Daoy (cell line): ENCODE measurements around the gene ZNF415. TPM values are rescaled to one million over a fixed set of nuclear protein-coding genes. Genes with fewer than 3 reads are reported as not detected.
A peak's percentile ranks its signal among the peaks of the same experiment; 100 is the strongest.
"Not testable (repeated sequence)": the region's sequence is repeated elsewhere in the genome, so short reads cannot be mapped to it uniquely, and the experiment has no call there.

Source experiments
- DNase-seq: peaks from one replicate; pipeline ENCODE4 v3.0.0-alpha.2; 2015; ENCODE audit warnings: low read depth
- total RNA-seq: library from RNA; depleted of rRNA; stranded (reverse); fragments of >200 nt; shearing (Covaris generic); gene quantifications from 2 replicates; pipeline ENCODE4 v1.2.3, GENCODE V29; 2014

The ZNF415 gene
- total RNA-seq, 1 experiment from 2014 or later: 8.7 TPM

DNA sequence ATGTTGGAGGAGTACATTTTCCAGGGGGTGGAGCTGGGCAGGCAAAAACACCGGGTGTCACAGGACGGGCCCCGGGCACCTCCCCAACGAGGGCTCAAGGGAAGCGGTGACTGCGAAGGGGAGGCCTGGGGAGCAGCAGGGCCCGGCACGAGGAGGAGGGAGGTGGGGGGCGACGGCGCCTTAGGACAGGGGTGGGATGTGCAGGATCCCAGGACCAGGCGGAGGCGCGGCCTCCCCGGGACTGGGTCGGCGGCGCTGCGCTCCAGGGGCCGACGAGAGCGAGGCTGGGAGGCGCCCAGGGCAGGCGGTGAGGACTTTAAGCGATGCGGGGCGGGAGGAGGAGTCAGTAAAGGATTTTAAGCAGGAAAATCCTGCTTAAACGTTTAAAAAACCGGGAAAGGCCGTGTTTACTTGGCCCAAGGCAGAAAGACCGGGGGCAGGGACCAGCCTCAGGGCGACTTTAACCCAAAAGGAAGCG, 29.9 kb downstream of the ZNF415 start:
- DNase-seq: peak; percentile 41

DNA sequence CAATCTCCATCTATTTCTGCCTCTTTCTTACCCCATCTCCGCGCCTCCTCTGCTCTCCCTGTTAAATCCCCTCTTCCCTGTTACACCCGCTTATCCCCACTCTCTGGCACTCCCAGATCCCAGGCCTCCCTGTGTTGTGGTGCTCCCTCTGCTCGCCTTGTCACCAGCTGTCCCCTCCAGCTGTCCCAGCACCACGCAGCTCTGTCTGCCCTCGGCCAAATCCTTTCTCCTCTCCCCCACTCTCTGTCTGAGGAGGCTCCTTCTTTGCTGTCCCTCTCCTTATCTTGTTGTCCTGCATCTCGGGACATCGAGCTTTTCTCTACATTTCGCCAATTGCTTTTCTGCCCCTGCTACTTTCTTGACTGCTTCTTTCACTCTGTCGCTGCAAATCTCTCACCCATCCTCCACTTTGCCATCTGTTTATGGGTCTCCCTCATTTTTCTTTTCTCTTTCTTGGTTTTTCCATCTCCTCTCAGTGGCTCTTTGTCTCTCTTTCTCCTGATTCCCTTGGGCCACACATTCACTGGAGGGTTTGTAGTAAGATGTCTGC, 30.4 kb downstream of the ZNF415 start:
- no peak for DNase-seq

DNA sequence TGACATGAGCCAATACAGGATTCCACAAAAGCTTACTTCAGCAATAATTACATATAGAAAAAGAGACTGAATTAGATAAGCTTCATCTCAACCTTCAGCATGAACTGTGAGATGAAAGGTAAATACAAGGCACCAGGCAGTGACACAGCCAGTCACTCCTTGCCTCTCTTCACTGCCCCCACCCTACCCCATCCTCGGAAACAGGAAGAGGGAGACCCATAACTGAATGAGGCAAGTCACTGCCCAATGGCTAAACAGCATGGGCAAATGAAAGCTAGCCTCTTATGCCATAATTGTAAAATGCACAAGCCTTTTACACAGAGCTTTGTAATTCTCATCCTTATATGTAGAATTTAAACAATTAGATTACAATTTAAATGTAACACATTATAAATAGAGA, 31.2 kb downstream of the ZNF415 start:
- DNase-seq: peak; percentile 20

DNA sequence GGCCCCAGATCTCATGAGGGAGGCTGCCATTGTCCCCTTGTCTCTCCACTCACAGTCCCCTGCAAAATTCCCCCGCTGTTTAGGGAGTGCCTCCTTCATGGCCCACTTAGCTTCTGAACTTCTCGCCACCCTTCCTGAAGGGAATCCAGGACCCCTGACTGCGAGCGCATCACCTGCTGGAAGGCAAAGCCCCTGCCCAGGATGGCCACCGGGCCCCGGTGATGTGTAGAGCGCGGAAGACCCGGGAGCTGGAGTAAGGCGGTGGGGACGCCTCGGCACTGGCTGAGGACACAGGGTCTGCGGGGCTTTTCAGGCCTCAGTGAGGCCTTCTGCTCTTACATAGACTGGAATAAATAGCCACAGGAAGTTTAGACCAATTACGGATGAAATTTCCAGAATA, 34.1 kb downstream of the ZNF415 start:
- DNase-seq: not testable (repeated sequence)

DNA sequence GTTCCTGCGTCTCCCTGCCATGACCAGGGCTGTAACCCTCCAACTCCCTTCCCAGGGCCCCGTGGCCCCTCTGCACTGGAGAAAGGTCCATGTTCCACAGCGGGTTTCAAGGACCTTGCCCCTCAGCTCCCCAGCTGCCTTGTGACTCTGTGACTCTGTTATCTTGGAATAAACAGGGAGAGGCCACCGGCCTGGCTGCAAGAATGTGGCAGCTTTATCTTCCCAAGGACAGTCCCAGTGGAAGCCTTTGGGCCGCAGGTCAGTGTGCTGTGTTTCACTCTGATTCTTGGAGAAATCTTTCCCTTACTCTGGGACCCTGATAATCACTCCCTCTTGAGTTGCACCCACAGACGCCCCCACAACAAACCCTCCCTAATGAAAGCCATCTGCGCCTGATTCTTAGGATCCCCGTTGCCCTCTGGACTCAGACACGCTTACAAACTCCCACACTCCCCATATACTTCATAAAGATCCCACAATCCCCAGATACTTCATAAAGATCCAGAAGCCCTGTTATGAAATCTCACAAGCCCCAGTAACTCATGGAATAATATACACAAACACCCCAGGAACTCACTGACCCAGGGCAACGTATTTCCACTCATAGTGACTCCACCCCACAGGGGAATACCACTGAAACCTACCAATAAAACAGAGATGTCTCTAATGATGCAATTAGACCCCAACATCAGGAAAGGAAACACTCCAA, 35.6 kb downstream of the ZNF415 start:
- not testable (repeated sequence) for DNase-seq

DNA sequence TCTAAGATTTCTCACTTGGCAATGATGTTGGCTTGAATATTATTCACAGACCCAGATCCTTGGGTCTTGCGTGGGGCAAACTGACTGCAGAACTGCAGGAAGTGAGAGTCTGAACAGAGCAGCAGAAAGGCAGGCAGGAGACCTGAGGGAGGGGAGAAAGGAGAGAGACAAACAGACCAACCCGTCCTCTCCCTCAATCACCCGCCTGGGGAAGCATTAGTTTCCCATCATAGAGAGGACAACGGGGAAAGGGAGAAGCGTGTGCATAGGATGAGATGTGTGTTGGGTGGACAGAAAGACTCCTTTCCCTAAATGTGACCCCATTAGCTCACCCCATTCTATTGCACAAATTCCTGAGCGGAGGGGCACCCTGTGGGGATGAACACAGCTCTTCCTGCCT, 36.1 kb downstream of the ZNF415 start:
- DNase-seq: not testable (repeated sequence)

DNA sequence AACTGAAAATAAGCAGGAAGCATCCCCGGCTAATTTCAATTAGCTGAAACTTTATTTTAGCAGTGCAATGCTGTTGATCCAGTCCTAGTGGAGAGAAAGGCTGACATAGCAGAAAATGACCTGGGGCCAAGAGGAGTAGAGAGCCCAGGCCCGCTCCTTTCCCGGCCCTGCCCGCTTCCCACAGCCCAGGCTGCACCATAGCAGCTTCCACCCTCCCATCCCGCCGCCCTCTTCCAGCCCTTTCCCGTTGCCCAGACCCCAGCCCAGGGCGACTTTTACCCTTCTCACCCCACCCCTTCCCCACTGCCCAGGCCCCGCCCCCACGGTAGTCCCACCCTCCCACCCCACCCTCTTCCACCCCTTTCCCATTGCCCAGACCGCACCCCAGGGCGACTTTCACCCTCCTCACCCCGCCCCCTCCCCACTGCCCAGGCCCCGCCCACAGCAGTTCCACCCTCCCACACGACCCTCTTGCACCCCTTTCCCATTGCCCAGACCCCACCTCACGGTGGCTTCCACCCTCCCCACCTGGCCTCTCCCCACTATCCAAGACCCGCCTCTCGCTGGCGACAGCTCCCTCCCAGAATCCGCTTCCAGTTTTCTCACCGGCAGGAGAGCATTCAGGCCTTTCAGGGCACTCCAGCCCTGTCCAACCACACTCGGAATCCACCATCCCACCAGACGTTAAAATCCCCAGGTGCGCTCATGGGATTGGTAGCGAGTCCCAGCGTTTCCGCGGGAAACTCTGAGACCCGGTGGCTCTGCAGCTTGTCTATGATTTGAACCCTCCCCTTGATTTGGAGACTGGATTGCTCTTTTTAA, 37.7 kb downstream of the ZNF415 start:
- DNase-seq: no peak

DNA sequence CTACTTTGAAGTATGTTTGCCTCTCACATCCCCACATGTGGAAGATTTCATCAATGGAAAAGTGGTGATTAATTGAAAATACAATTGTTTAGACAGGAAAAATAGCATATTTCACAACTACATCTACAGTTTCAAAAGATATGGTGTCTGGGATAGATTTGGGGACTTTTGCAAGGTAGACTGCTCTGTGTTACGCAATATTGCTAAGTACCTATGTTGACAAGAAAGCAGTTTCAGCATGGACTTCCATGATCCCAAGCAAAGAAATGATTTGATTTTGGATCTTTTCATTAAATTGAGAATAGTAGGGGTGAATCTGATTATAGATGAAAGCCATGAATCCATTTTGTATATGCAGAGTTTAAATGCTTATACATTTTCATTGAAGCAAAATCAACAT, 40.0 kb downstream of the ZNF415 start:
- DNase-seq: no peak

DNA sequence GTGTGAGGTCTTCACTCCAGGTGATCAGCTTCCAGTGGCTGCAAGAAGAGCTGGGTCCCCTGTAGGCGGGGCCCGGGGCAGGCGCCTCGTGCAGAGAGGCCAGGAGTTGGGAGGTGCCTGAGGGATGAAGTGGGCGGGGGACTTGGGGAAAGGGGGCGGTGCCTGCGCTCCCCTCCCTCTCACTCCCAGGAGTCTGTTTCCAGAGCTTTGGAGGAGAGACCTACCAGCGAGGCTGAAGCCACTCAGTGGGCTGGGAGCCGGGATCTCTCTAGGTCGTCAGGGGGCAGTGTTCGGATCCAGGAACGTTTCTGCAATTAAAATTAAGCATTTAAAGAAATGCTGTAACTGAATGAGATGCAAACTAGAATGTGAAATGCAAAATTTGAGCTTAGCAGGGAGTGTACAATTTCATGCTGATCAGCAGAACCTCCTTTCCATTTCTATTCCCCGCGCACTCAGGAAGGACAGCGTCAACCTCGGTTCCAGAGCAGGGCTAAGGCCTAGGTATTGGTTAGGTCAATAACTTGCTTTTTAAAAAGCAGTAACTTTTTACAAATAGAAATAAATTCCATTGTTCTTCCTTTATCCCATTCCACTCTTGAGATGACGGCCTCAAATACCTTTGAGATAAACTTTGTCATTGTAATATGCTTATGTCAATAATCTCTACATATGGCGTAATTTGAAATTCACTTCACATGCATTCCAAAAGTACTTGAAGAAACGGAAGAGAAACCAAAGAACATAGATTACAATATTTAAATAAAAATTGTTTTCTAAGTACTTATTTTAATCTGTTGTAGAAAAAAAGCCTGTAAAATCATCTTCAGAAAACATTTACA, 41.1 kb downstream of the ZNF415 start:
- DNase-seq: no peak

DNA sequence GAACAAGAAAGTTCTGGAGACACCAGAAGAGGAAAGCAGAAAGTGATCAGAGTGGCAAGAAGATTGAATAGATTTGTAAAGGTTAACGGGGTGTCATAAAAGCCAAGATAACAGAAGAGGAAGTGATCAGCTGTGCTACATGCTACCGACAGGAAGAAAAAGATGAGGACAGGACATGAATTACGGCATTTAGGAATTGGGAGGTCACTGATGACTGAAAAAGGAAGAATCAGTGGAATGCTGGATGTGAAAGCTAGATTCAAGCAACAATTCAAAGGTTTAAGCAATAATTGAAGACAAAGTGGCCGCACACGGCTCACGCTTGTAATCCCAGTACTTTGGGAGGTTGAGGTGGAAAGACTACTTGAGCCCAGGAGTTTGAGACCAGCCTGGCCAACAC, 44.6 kb downstream of the ZNF415 start:
- DNase-seq: no peak

DNA sequence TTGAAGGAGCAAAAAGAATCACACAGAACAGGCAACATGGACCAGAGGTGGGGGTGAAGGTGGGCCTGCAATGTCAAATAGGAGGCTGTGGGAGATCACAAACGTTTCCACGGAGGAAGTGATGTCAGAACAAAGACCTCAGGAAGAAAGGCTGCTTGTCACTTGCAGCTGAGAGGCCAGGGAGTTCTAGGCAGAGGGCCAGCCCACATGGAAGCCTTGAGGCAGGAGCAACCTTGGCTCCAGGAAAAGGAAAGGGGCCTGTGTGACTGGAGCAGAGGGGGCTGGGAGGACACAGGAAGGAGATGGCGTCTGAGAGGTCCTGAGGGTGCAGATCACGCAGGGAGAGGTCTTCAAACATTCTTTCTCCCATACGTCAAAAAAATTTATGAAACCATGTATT, 45.8 kb downstream of the ZNF415 start:
- no peak for DNase-seq

DNA sequence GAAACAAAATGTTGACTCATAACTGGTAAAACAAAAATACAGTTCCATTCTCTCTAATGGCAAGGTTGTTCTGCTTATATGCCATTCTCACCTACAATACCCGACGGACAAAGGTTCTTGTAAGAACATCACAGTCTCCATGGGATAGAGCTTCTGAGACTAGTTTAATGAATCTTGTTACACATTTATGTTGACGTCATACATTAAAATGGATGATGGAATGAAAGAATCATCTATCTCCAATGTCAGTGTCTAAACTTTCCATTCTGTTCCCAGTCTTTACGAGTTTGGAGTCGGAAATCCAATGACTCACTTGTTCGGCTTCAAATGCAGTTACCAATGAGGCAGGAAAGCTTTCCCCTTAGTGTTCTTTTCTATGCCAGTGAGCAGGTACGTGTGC, 47.2 kb downstream of the ZNF415 start:
- DNase-seq: no peak

DNA sequence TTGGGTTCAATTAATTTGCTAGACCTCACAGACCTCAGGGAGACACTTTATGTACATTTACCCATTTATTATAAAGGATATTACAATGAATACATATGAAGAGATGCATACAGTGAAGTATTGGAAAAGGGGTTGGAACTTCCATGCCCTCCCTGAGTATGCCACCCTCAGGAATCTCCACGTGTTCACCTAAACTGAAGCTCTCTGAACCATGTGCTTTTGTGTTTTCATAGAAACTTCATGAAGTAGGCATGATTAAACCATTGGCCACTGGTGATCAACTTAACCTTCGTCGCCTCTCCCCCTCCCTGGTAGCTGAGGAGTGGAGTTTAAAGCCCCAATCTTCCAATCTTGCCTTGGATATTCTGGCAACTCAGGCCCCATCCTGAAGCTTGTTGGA, 49.8 kb downstream of the ZNF415 start:
- no peak for DNase-seq

DNA sequence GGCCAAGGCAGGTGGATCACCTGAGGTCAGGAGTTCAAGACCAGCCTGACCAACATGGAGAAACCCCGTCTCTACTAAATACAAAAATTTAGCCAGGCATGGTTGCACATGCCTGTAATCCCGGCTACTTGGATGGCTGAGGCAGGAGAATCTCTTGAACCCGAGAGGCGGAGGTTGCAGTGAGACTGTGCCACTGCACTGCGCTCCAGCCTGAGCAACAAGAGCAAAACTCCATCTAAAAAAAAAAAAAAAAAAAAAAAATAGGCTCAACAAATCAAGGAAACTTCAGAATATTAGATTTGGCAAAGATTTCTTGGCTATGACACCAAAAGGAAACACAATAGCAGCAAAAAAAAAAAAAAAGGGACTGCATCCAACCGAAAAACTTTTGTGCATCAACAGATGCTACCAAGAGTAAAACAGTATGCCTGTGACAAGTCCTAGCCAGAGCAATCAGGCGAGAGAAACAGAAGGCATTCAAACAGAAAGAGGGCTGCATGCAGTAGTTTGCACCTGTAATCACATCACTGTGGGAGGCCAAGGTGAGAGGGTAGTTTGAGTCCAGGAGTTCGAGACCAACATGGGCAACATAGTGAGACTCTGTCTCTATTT, 53.3 kb downstream of the ZNF415 start:
- no peak for DNase-seq

DNA sequence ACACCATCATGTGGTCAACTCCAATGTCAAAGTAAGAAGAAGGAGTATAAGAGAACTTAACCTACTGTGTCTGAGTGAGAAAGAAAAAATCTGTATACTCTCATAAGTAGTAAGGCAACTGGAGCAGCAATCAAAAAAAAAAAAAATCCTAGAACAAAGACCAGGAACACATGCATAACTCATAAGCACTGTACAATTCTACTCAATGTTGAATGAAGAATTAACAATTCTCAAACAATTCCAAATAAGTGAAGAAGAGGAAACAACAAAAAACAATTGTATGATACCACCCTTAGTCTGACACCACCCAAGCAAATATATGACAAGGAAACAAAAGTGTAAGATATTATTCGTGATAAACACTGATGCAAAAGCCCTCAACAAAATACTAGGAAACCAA, 54.0 kb downstream of the ZNF415 start:
- no peak for DNase-seq

DNA sequence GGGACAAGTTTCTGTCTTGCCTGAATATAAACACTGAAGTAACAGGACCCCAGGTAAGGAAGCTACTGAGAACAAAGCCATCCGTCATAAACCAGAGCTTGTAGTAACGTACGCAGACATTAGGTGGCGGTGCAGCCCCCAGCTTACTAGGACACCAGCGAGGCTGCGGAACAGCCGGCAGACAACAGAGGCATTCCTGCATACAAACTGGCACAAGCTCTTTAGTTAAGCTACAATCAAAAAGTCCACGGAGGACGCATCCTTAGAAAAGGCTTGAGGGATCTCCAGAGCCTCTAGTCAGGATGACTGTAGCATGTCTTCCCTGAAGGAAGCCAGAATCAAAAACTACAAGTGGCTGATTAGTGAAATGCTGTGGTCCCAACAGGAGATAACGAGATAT, 55.7 kb downstream of the ZNF415 start:
- DNase-seq: peak; percentile 35

DNA sequence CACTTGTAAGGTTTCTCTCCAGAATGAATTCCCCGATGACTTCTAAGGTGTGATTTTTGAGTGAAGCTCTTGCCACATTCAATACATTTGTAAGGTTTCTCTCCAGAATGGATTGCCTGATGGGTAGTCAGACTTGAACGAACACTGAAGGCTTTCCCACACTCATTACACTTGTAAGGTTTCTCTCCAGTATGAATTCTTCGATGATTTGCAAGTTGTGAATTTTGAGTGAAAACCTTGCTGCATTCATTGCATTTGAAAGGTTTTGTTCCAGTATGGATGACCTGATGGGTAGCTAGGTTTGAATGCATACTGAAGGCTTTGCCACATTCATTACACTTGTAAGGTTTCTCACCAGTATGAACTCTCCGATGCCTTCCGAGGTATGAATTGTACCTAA, 63.9 kb downstream of the ZNF415 start:
- no peak for DNase-seq

DNA sequence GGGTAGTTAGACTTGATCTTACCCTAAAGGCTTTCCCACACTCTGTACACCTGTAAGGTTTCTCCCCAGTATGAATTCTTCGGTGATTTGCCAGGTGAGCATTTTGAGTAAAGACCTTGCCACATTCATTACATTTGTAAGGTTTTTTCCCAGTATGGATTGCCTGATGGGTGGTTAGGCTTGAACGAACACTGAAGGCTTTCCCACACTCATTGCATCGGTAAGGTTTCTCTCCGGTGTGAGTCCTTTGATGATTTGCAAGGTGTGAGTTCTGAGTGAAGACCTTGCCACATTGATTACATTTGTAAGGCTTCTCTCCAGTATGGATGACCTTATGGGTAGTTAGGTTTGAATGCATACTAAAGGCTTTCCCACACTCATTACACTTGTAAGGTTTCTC, 64.5 kb downstream of the ZNF415 start:
- DNase-seq: no peak

DNA sequence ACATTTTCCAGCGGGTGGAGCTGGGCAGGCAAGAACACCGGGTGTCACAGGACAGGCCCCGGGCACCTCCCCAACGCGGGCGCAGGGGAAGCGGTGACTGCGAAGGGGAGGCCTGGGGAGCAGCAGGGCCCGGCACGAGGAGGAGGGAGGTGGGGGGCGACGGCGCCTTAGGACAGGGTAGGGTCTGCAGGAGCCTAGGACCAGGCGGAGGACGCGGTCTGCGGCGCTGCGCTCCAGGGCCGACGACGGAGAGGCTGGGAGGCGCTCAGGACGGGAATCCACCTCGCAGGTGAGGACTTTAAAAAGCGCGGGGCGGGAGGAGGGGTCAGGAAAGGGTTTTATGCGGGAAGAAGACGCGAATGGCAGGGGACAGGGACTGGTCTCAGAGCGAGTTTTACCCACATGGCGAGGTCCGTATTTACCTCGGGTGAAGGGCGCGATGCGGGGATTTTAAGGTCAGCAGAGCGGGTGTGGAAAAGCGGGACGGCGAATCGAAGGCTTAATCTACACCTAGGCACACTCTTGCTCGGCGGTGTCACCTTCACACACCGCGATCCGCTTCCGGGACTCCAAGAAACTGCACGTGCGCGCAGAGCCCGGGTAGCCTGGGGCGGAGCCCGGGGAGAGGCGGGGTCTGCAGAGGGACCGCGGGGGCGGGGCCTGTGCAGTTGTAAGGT, 74.7 kb downstream of the ZNF415 start:
- no peak for DNase-seq
